GM18909 (cell line): ENCODE data around the gene PEX26.
A peak's percentile ranks its signal among the peaks of the same experiment; 100 is the strongest.
"Not testable (repeated sequence)": the region's sequence is repeated elsewhere in the genome, so short reads cannot be mapped to it uniquely, and the experiment has no call there.

Source experiments
- ATAC-seq: cut with Tn5 transposase; IDR thresholded peaks from one replicate; pipeline ENCODE4 v1.9.1; 2021; ENCODE audit warnings: mild to moderate bottlenecking; ENCODE audit not compliant: unreplicated experiment, poor library complexity

PEX26 gene

GRCh38 chr22:18077639-18078328, at the start of gene PEX26:
TSS of gene PEX26 (plus strand) at chr22:18077990. CDS start at chr22:18078377, 387 bp downstream.
- ATAC-seq: peak; percentile 94

- ATAC-seq: no peak
These were observed 48.8 kb upstream of the PEX26 start for GRCh38 chr22:18028817-18029527.

DNA sequence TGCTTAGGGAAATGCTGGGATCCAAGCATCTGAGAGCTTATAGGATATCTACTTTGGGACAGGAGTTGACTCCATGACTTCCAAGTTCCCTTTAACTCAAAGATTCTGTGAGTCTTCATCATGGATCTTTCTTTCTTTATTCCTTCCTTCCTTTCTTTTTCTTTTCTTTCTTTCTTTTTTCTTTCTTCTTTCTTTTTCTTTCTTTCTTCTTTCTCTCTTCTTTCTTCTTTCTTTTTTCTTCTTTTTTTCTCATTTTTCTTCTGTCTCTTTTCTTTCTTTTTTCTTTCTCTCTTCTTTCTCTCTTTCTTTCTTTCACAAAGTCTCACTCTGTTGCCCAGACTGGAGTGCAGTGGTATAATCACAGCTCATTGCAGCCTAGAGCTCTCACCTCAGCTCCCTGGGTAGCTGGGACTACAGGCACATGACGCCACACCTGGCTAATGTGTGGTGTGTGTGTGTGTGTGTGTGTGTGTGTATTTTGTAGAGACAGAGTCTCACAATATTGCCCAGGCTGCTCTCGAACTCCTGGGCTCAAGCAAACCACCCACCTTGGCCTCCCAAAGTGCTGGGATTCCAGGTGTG, 48.0 kb upstream of the PEX26 start:
- ATAC-seq: no peak

DNA sequence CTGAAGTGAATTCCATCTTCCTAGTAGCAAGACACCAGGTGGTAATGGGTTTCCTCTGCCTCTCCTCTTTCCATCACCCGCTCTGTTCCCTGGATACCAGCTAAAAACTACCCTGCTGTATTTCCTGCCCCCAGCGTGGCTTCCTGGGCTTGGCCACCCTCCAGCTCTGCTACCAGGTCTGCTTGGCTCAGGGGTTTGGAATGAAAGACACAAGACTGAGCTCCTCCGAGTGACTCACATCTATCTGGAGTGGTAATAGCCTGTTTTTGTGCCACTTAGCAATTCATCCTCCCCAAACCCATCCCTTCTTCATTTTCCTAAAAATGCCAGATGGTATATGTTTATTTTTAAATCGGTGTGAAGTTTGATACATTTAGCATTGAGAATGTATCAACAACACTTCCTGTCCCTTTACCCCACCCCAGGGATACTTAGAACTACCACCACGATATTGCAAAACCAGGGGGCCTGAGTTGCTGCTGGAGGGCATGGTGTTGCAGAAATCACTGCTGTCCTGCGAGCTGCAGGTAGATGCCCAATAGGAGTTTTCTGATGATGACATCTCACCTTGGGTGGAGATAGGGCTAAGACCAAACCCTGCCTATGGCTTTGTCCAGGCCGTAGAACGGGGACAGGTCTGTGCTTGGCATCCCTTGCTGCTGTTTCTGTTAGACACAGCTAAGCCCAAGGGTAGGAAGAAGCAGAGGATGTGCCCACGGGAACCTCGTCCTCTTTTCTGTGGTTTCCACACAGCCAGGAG, 45.9 kb upstream of the PEX26 start:
- no peak for ATAC-seq

DNA sequence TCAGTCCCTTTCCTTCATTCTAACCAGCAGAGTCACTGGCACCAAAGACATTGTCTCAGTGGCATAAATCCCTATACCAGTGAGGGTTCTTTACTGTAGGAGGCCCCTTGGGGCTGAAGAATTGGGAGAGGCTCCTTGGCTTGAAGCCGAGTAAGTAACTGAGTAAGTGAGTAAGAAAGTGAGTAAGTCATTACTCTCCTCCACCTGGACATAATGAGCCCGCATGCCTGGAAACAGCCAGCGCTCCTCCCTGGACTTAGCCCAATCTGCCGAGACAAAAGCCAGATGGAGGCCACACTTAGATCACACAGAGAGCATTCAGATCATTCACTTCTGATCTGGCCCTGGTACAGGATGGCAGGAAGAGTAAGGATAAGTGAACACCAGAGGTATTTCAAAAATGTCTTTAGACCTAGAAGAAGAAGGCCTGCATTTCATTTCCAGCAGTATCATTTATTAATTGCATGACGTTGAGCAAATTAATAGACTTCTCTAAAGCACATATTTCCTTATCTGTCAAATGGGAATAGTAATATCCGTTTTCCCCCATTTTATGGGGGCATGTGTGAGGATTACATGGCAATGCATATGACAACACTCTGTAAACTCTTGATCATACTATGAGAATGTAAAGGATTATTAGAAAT, 45.2 kb upstream of the PEX26 start:
- no peak for ATAC-seq

DNA sequence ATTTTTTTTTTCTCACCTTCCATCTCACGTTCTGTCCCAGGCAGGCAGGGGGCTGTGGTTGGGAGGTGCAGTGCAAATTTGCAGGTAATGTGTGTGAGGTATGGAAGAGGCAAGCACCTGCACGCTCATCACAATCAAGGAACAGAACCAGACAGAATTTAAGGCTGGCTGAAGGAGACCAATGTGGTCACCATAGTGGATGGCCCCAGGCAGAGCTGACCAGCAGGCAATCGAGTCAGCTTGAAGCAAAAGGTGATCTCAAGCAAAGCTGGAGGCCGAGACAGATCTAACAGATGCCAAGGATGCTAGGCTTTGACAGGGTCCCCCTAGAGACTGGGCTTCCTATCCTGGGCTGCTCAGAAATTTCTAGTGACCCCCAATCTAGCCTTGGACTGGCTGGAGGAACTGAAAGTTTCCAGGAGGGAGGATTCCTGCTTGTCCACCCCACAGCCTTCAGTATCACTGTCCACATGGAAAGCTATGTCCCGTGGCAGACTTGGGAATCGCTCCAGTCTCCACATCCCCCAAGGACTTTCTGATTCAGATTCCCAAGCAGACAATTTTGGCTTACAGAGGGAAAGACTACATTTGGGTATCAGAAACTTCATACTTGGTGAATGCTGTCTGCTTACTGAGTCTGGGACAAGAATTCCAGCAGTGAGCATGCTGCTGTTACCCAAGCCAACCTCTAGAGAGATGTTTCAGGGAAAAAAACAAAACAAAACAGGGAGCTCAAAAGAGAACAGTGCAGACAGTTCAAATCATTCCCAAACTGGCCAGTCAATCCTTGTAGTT, 44.4 kb upstream of the PEX26 start:
- ATAC-seq: no peak

DNA sequence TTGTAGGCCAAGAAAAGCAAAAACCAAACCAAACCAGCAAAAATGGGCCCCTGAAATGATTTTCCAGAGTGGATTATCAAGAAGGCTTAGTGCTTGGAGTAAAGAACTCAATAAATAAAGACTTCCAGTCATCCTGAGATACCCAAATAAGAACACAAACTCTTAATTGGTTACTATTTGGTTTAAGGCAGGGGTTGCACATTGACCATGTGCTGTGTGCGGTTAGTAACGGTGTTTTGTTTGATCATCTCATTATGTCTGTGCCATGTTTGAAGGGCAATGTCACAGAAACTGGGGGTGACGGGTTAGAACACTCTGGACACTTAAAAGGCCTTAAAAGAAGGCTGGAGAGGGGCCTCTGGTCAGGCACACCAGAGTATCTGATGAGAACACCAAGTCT, 43.7 kb upstream of the PEX26 start:
- no peak for ATAC-seq

- no peak for ATAC-seq
These were observed 42.0 kb upstream of the PEX26 start for GRCh38 chr22:18035751-18036150.

GRCh38 chr22:18040898-18041297, 36.9 kb upstream of the PEX26 start:
- not testable (repeated sequence) for ATAC-seq

DNA sequence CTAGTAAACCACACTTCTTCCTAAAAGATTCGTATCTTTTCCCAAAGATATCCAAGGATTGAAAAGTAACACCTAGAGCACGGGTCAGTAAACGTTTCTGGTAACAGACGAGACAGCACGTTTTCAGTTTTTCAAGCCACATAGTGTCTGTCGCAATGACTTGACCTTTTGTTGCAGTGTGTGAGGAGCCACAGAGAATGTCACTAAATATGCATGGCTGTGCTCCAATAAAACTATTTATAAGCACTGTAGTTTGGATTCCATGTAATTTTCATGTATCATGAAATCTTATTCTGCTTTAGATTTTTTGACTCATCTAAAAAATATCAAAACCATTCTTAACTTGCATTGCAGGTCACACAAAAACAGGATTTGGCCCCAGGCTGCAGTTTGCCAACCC, 35.1 kb upstream of the PEX26 start:
- no peak for ATAC-seq

DNA sequence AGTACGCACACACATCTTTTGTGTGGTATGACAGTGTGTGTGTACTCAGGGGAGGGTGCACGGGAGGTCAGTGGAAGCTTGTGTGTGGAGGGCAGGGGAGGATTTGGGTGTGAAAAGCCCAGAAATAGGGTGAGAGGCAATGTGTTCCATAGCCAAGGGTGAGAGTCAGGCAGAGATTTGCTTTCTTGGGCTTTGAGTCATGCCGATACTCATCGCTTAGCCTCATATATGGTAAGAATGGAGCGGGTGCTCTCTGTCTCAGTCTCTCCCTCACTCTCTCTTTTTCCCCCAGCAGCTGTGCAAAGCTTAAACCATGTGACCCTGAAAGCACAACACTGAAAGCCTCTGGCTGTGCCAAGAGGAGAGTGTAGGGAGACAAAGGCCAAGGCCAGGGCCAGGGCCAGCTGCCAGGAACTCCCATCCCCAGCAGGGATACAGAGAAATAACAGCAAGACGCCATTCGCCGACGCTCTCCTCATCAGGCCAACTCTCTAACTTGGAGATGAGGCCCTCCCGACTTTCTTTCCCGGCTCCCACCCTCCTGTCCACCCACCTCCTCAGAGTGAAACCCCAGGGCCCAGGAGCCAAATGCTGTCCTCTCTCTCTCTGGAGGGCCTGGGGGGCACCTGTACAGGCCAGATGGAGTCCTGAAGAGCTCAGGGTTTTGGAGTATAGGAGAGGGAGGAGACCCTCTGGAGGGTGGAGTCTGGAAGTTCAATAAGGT, 33.1 kb upstream of the PEX26 start:
- ATAC-seq: no peak

DNA sequence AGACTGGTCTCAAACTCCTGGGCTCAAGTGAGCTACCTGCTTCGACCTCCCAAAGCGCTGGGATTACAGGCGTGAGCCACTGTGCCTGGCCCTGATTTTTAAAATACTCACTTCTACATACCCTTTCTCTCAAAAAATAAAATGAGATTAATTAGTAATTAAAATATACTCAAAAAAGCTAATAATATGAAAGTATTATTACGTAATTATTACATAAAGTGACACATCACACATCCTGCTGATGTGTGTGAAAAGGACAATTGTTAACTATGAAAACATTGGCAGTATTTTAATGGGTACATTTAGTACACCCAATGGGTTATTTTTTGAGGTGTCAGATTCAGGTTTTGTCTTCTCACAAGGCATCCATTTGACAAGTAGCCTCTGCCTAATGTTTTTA, 32.0 kb upstream of the PEX26 start:
- ATAC-seq: no peak

GRCh38 chr22:18048041-18048440, 29.7 kb upstream of the PEX26 start:
- ATAC-seq: no peak

DNA sequence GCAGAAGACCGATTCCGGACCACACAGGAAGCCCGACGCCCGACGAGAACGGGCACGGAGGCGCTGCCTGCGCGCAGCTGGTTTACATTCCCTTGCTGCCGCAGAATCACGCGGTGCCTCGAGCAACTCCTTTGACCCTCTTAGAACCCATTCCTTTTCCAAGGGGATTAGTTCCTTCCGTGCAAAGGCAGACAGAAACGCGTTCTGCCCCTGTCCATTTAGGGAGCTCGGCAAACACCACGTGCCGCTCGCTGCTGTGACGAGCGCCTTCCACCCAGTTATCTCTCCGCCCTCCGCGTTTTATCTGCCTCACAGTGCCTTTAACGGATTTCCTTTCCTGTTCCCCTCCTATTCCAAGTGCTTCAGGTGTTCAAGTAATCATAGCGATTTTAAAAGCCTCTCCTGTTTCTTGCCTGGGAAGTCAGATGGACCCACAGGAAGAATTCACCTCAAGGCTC, 29.3 kb upstream of the PEX26 start:
- ATAC-seq: no peak

DNA sequence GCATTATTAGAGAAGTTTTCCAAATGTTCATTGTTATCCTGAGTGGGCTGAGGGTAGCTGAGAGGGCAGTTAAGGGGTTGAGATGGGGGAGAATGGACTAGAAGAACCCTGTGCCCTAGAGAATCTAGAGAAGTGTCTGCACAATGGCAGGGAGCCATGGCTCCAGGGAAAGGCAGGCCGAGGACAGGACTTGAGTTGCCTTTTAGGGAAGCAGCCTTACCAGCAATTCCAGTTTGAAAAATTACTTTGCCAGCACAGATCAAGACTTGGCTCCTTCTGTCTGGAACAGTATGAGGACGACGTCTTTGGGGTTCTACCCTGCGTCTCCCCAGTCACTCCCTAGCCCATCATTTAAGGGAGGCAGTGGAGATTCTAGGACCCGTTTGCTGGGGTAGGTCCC, 27.7 kb upstream of the PEX26 start:
- no peak for ATAC-seq

DNA sequence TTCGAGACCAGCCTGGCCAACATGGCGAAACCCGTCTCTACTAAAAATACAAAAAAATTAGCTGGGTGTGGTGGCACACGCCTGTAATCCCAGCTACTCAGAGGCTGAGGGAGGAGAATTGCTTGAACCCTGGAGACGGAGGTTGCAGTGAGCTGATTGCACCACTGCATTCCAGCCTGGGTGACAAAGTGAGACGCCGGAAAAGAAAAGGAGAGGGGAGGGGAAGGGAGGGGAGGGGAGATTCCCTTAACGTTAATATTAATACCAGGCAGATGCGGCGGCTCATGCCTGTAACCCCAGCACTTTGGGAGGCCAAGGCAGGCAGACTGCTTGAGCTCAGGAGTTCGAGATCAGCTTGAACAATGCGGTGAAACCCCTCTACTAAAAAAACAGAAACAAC, 26.7 kb upstream of the PEX26 start:
- ATAC-seq: not testable (repeated sequence)

DNA sequence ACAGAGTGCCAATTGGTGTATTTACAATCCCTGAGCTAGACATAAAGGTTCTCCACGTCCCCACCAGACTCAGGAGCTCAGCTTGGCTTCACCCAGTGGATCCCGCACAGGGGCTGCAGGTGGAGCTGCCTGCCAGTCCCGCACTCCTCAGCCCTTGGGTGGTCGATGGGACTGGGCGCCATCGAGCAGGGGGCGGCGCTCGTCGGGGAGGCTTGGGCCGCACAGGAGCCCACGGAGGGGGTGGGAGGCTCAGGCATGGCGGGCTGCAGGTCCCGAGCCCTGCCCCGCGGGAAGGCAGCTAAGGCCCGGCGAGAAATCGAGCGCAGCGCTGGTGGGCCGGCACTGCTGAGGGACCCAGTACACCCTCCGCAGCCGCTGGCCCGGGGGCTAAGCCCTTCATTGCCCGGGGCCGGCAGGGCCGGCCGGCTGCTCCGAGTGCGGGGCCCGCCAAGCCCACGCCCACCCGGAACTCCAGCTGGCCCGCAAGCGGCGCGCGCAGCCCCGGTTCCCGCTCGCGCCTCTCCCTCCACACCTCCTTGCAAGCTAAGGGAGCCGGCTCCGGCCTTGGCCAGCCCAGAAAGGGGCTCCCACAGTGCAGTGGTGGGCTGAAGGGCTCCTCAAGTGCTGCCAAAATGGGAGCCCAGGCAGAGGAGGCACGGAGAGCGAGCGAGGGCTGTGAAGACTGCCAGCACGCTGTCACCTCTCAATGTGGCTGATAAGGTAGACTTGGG, 24.4 kb upstream of the PEX26 start:
- not testable (repeated sequence) for ATAC-seq

DNA sequence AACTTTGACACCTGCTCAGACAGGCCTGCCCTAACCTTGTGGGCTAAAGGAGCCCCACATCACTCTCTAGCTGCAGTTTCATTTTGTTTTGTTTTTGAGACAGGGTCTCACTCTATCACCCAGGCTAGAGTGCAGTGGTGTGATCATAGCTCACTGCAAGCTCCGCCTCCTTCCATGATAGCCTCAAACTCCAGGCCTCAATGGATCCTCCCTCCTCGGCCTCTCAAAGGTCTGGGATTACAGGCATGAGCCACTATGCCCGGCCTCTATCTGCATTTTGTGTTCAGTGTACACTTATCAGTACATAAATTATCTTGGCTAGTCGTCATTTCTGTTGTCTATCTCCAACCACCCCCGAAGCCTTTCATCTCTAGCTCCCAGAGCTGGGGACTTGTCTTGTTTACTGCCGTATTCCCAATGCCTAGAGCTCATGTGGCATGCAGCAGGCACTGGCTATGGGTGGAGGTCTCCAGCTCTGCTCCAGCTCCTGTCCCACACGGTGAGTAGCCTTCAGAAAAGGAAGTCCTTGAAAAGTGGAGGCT, 22.1 kb upstream of the PEX26 start:
- no peak for ATAC-seq
